Keratinocyte (primary cell): ENCODE measurements around the gene CHID1.

Source experiments
- EZH2 ChIP-seq: IDR thresholded peaks from one replicate; pipeline ENCODE4 v1.6.1; 2012; ENCODE audit warnings: inconsistent platforms, mild to moderate bottlenecking, low read length, moderate library complexity
- TF ChIP-seq, protein P1 (sequence below), 3 experiments: IDR thresholded peaks in 1 of 3; conservative IDR thresholded peaks in 1 of 3; optimal IDR thresholded peaks in 1 of 3; 2 replicates in 2 of 3; 3 replicates in 1 of 3; pipeline versions ENCODE3 to v1.5.1; 2011; ENCODE audit warnings: low read length in 3 of 3, mild to moderate bottlenecking in 3 of 3, moderate library complexity in 2 of 3, control low read depth in 1 of 3, inconsistent platforms in 1 of 3; ENCODE audit not compliant: insufficient read depth in 2 of 3; ENCODE audit errors: extremely low read depth in 1 of 3

DNA sequence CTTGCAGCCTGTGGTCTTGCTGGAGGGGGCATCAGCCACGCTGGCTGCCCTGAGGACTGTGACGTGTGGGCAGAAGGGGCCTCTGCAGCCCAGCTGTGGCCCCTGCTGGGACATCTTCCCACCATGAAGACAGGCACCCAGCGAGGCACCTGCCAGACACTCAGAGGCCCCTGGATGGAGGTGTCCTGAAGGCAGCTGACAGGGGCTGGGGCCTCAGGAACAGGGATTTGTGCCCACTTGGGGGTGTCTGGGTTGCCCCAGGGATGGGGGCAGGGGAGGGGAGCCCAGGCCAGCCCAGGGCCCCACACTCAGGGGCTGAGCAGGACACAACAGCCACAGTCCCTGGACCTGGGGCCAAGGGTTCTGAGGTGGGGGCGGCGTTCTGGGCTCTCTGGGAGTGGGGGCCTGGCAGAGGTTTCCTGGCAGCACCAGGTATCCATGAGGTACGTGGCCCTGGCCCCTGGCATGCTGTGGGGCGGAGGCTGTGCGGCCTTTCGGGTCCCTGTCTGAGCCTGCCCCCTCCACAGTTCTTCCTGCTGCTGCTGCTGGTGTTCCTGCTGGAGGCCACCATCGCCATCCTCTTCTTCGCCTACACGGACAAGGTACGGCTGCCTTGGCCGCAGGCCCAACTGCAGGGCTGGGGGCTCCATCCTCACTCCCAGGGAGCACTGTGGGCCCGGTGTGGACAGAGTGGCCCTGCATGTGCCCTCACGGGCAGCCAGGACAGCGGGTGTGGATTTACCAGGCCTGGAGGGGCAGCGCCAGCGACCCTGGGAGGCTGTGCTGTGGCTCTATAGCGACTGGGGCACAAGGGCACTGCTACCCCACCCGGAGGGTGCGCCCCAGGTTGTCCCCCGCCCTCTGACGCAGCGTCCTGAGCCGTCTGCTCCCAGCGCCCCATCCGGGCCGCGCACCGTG, 46.4 kb downstream of the CHID1 start:
- TF ChIP-seq, protein P1, sequence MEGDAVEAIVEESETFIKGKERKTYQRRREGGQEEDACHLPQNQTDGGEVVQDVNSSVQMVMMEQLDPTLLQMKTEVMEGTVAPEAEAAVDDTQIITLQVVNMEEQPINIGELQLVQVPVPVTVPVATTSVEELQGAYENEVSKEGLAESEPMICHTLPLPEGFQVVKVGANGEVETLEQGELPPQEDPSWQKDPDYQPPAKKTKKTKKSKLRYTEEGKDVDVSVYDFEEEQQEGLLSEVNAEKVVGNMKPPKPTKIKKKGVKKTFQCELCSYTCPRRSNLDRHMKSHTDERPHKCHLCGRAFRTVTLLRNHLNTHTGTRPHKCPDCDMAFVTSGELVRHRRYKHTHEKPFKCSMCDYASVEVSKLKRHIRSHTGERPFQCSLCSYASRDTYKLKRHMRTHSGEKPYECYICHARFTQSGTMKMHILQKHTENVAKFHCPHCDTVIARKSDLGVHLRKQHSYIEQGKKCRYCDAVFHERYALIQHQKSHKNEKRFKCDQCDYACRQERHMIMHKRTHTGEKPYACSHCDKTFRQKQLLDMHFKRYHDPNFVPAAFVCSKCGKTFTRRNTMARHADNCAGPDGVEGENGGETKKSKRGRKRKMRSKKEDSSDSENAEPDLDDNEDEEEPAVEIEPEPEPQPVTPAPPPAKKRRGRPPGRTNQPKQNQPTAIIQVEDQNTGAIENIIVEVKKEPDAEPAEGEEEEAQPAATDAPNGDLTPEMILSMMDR (optimal IDR thresholded peaks at IDR 0.05 in 1 of 3, IDR thresholded peaks at IDR 0.05 in 1 of 3, conservative IDR thresholded peaks at IDR 0.05 in 1 of 3; ENCODE audit: extremely low read depth in 1 of 3, insufficient read depth in 2 of 3, low read length in 3 of 3) = no peak
- no peak for TF ChIP-seq EZH2
